GM21717 (cell line): ENCODE data around the gene SRP9.
"Not testable (repeated sequence)": the region's sequence is repeated elsewhere in the genome, so short reads cannot be mapped to it uniquely, and the experiment has no call there.

Experiments used
- ATAC-seq: cut with Tn5 transposase; IDR thresholded peaks from one replicate; pipeline ENCODE4 v1.9.1; 2021; ENCODE audit warnings: mild to moderate bottlenecking, moderate library complexity; ENCODE audit not compliant: unreplicated experiment

SRP9 gene

GRCh38 chr1:225813214-225813964 is 35.8 kb downstream of the SRP9 start:
- no peak for ATAC-seq

GRCh38 chr1:225814381-225814780 is 36.8 kb downstream of the SRP9 start:
- ATAC-seq: no peak

GRCh38 chr1:225815090-225815489 is 37.5 kb downstream of the SRP9 start:
- not testable (repeated sequence) for ATAC-seq

- no peak for ATAC-seq
Measured at GRCh38 chr1:225815526-225816178, 38.0 kb downstream of the SRP9 start.

- ATAC-seq: no peak
Measured at GRCh38 chr1:225816643-225817538, 39.3 kb downstream of the SRP9 start.

GRCh38 chr1:225817611-225818061 is 40.0 kb downstream of the SRP9 start:
- ATAC-seq: no peak

- no peak for ATAC-seq
Measured at GRCh38 chr1:225818229-225818628, 40.6 kb downstream of the SRP9 start.

- ATAC-seq: no peak
Measured at GRCh38 chr1:225819346-225820192, 41.9 kb downstream of the SRP9 start.

- ATAC-seq: no peak
Measured at GRCh38 chr1:225820522-225821120, 43.0 kb downstream of the SRP9 start.

GRCh38 chr1:225822655-225823403 is 45.2 kb downstream of the SRP9 start:
- ATAC-seq: no peak

GRCh38 chr1:225823811-225824261 is 46.2 kb downstream of the SRP9 start:
- no peak for ATAC-seq

- ATAC-seq: no peak
Measured at GRCh38 chr1:225824533-225824941, 46.9 kb downstream of the SRP9 start.

- no peak for ATAC-seq
Measured at GRCh38 chr1:225825078-225825477, 47.5 kb downstream of the SRP9 start.

GRCh38 chr1:225825607-225826007 is 48.0 kb downstream of the SRP9 start:
- ATAC-seq: no peak

- ATAC-seq: no peak
Measured at GRCh38 chr1:225827076-225827475, 49.5 kb downstream of the SRP9 start.

- no peak for ATAC-seq
Measured at GRCh38 chr1:225828706-225829345, 51.2 kb downstream of the SRP9 start.

- ATAC-seq: no peak
Measured at GRCh38 chr1:225830841-225831240, 53.2 kb downstream of the SRP9 start.

GRCh38 chr1:225834417-225835329 is 57.0 kb downstream of the SRP9 start:
- no peak for ATAC-seq
